C4-2B (cell line): ENCODE results near the gene PTPRJ.

Experiments used
- H3K27ac ChIP-seq: fragments of 450-650 bp; 2 replicates; pipeline ENCODE4 v1.5.1; 2017
- ZFX ChIP-seq: fragments of 450-650 bp; IDR thresholded peaks from 2 replicates; pipeline ENCODE4 v1.6.1; 2017
- TF ChIP-seq, protein P1 (sequence below): fragments of 450-650 bp; conservative IDR thresholded peaks from 2 replicates; pipeline ENCODE4 v1.5.1; 2017; ENCODE audit warnings: mild to moderate bottlenecking

Gene PTPRJ

DNA sequence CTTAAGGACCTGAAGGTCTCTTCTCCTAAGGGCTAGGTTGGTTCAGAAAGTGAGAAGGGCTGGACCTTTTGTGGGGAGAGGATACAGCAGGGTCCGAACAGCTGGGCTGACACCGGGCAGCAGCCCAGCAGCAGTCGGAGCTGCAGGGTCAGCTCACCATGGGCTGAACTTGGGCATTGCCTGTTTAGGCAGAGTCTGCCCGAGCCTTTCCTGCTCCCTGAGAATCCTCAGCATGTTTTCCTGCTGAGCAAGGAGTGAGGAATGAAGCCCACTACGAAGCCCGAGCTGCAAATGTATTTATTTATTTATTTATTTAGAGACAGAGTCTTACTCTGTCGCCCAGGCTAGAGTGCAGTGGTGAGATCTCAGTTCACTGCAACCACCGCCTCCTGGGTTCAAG, 83.9 kb downstream of the PTPRJ start:
- no peak for TF ChIP-seq ZFX
- no peak overlapping the region for H3K27ac ChIP-seq

DNA sequence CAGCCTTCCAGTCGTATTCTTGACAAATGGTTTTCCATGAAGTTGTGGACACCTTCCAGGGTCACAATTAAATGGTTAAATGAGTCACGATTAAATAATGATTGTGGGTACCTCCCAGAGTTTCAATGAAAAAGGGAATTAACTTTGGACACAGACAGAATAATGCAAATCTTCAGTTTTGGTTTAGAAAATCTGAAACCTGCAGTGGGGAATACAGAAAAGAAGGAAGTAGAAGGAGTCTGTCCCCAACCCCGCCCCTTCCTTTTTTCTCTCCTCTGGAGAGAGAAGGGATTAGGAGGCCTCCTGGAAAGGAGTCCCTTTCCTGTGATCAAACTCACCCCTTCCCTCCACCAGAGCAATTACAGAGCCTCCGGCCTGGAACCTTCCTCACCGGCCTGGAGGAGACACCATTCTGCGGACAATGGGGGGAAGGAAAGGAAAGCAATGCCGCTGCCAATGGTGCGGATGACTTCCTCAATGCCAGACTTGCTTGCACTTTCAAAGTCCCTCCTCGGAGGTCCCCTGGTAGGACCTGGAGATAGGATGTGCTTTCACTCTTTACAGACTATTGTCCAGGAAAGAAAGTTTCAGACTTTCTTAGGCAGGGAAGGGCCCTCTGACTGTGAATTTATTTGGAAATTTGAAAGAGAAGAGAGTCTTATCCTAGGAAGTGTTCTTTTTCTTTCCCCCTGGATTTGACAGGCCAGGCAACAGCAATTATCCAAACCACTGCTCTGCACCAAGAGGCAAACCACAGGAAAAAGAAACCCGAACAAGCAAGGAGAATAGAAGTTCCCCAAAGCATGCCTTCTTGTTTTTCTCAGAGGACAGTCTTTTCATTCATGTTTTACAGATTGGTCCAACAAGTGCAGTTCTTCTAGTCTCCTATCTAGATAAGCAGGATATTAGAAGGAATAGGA, 86.8 kb downstream of the PTPRJ start:
- H3K27ac ChIP-seq = no peak overlapping the region
- TF ChIP-seq, protein P1, sequence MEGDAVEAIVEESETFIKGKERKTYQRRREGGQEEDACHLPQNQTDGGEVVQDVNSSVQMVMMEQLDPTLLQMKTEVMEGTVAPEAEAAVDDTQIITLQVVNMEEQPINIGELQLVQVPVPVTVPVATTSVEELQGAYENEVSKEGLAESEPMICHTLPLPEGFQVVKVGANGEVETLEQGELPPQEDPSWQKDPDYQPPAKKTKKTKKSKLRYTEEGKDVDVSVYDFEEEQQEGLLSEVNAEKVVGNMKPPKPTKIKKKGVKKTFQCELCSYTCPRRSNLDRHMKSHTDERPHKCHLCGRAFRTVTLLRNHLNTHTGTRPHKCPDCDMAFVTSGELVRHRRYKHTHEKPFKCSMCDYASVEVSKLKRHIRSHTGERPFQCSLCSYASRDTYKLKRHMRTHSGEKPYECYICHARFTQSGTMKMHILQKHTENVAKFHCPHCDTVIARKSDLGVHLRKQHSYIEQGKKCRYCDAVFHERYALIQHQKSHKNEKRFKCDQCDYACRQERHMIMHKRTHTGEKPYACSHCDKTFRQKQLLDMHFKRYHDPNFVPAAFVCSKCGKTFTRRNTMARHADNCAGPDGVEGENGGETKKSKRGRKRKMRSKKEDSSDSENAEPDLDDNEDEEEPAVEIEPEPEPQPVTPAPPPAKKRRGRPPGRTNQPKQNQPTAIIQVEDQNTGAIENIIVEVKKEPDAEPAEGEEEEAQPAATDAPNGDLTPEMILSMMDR = no peak
- TF ChIP-seq ZFX = no peak

DNA sequence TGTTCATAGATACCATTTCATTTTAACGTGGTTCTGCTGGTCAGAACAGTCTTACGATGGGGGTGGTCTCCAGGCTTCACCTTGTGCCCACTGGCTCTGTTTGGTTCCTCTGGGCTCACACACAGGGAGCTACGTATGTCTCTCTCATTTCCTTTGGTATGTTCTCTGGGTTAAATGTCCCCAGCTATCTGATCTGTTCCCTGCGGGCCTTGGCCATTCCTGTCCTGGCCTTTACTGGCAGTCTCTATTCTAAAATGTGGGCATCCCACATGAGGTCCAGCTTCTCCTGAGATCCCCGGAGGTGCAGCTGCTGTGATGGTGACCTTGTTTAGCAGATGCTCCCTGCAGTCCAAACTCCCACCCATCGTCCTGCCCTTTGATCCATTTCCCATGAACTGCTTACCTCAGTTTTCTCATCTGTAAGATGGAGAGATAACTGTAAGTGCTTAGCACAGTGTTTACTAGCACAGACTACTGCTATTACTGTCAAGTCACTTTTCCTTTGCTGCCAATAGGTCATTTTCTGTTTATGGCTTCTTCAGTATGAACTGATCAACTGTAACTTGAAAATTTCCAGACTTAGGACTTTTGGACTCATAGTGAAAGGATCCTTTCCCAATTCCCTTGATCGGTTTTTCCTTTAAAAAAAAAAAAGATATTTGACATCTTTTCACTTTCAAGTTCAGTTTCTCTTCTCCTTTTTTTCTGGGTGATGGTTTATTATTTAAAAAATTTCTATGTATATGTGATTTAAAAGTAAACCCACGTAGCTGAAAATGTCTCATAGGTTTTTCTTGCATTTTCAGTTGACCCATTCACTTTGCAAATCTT, 92.9 kb downstream of the PTPRJ start:
- no peak for TF ChIP-seq ZFX
- TF ChIP-seq, protein P1 = no peak

DNA sequence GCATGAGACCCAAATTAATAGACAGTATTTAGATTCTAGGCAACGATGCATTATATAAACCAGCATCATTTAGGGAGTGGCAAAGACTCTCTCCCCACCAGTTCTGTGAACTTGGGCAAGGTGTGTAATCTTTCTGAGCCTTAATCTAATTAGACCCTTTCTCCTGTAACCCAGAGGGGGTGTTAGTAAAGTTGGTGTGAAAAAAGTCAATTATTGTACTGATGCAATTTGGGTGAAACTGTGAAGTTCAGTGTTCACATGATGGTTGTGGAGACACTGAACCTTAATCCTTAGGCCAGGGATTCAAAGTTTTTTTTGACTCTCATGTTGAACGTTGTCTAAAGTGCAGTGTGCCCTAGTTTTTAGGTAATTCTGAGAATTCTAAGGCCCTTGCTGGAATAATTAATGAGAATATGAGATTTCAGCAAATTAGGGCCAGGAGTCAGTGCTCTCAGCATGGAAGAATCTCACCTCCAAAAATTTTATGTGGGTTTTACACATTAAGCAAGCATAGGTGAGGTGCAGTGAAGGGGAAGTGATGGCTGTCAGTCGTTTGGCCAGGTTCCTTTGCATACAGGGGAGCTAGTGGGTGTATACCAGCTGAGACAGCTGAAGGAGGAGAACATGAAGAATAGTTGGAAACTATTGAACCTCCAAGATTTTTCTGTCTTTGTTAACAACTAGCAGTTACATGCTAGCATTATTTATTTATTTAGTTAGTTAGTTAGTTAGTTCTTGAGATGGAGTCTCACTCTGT, 94.2 kb downstream of the PTPRJ start:
- TF ChIP-seq ZFX = no peak
- TF ChIP-seq, protein P1 = no peak

More for the DNA sequence above, 92.9 kb downstream of the PTPRJ start:
- no peak overlapping the region for H3K27ac ChIP-seq

DNA sequence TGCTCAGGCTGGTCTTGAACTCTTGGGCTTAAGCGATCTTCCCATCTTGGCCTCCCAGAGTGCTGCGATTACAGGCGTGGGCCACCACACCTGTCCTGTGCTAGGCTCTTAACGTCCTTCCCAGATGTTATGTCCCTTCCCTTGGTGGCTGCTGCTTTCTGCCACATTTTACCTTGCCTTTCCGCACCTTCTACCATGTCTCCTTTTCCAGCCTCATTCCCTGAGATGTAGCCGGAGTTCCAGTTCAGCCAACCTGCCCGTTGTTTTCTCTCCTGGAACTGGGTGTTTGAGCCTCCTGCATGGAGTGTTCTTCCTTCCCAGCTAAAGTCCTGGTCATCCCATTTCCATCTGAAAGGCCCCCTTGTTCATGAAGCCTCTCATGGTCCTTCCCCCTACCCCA, 95.3 kb downstream of the PTPRJ start:
- TF ChIP-seq ZFX = no peak
- TF ChIP-seq, protein P1 = no peak
- H3K27ac ChIP-seq = no peak overlapping the region

More for the DNA sequence above, 94.2 kb downstream of the PTPRJ start:
- no peak overlapping the region for H3K27ac ChIP-seq

DNA sequence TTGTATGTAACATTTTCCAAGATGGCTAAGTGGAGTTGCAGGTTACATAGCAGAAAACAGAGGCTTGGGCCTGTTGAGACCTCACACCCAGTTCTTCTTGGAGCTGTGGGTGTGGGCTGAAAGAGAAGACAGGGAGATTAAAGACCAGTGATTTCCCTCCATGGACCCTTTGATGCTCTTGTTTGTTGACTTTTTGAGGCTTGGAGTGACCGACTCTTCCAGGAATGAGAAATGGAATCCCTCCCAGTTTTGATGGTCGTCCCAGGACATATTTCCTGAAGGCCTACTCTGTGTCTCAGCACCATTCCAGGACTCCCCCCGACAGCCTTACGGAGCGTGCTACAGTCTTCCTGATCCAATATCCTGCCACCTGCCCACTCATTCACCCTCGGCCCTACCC, 96.9 kb downstream of the PTPRJ start:
- H3K27ac ChIP-seq = no peak overlapping the region
- TF ChIP-seq, protein P1 = no peak
- TF ChIP-seq ZFX = no peak

DNA sequence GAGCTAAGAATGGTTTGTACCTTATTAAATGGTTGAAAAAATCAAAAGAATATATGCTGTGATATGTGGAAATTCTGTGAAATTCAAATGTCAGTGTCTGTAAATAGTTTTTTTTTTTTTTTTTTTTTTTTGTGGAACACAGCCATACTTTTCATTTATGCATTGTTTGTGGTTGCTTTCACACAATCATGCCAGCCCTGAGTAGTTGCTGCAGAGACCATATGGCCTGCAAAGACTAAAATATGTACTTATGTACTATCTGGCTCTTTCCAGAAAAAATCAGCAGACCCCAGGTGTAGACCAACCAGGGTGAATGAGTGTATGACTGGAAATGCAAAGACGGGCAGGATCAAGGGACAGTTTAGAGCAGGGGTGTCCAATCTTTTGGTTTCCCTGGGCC, 98.3 kb downstream of the PTPRJ start:
- no peak overlapping the region for H3K27ac ChIP-seq
- TF ChIP-seq, protein P1 = no peak
- no peak for TF ChIP-seq ZFX
